ENCODE data around the gene ROBO2.

Gene ROBO2

DNA sequence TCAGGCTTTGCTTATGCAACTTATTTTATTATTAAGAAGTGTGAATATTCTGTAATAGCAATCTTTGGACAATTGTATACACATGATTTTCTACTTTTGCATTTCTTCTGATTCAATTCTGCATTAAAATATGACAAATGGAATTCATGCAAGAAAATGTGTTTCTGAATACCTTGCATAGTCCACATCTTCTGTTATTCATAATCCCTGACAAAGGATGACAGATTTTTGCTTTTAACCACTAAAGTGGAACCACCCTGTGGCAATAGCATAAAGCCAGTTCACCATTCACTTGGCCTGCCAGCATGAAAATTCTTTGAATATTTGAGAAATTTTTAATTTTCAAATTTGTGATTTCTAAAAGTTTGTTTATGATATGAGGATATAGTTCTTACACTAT is 397.0 kb downstream of the ROBO2 start:
- no peak for DNase-seq (ENCODE audit: low read depth)
- TF ChIP-seq, protein P1, sequence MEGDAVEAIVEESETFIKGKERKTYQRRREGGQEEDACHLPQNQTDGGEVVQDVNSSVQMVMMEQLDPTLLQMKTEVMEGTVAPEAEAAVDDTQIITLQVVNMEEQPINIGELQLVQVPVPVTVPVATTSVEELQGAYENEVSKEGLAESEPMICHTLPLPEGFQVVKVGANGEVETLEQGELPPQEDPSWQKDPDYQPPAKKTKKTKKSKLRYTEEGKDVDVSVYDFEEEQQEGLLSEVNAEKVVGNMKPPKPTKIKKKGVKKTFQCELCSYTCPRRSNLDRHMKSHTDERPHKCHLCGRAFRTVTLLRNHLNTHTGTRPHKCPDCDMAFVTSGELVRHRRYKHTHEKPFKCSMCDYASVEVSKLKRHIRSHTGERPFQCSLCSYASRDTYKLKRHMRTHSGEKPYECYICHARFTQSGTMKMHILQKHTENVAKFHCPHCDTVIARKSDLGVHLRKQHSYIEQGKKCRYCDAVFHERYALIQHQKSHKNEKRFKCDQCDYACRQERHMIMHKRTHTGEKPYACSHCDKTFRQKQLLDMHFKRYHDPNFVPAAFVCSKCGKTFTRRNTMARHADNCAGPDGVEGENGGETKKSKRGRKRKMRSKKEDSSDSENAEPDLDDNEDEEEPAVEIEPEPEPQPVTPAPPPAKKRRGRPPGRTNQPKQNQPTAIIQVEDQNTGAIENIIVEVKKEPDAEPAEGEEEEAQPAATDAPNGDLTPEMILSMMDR (IDR thresholded peaks at IDR 0.05; ENCODE audit: low read length, missing control alignments): no peak

DNA sequence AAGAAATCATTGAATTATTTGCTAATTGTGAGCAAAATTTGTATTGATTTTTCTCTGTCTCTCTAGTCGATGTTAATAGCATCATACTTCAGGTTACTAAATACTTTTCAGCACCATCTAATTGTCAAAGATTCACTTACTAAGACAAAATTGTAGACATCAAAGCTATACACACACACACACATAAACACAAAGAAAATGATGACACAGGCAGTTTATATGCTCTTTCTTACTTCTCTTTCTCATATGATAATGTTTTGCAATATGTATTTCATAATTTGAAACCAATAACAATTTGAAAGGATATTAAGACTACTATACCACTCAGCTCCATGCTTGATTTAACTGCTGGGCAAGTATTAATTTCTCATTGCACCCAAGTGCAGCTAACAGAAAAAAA is 406.2 kb downstream of the ROBO2 start:
- TF ChIP-seq, protein P1 (IDR thresholded peaks at IDR 0.05; ENCODE audit: low read length, missing control alignments): no peak
- DNase-seq (ENCODE audit: low read depth): no peak
- H3K4me3 ChIP-seq (replicated peaks; ENCODE audit: low read depth, low read length): no peak overlapping the region

More for the DNA sequence above, 397.0 kb downstream of the ROBO2 start:
- H3K4me3 ChIP-seq (replicated peaks; ENCODE audit: low read depth, low read length): no peak overlapping the region

DNA sequence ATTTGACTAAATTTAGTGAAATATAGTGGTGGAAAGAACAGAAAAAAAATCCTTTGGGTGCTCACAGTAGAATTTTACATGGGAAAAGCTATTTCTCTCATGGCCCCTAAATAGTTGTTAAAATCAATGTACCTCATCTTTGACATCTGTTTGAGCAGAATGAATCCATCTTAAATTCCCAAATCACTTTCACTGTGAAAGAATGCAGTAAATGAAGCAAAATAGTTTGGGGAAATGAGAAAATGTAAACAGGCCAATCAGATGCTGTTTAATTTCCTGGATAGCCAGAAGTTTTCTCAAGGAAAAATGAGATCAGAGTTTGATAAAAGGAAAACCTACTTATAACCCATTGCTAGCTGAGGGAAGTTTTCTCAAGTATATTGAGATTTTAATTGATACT is 406.9 kb downstream of the ROBO2 start:
- no peak overlapping the region for H3K4me3 ChIP-seq (replicated peaks; ENCODE audit: low read depth, low read length)
- TF ChIP-seq, protein P1 (IDR thresholded peaks at IDR 0.05; ENCODE audit: low read length, missing control alignments): no peak

DNA sequence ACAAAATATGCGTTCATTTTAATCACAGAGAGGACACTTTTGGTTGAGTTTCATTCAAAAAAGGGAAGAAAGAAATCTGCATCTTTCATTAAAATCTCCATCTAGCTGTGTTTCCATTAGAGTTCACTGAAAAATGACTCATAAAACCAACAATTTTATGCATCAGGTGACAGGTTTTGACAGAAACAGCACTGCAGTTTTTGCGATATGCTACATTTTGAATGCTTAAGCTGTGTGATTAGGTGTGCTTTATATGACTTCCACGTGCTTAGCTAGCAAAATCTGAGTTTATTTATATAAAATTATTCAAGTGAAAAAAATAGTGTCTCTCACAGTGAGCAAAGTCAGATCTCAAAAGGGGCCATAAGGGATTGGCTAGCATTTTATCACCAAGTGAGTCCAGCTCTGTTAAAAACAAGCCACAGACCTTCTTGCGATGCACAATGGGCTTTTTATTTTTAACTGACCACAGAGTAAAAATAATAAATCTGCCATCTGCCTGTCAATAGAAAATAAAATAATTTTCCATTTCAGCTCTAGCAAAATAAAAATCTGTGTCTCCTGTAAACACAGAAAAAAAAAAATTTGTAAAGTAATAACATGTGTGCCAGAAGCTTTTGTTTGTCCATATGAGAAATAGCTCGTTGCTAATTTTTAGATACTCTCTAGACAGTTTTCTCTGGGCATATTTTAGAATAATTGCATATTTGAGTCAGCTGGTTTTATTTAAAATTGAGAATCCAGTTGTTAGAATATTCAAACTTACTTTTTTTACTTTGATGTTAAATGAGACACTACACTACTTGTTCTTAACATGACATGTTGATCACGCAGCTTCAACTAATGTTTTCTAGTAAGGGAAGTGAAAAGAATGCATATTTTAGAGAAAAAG is 409.8 kb downstream of the ROBO2 start:
- DNase-seq (ENCODE audit: low read depth): no peak
- TF ChIP-seq, protein P1 (IDR thresholded peaks at IDR 0.05; ENCODE audit: low read length, missing control alignments): no peak
- no peak overlapping the region for H3K4me3 ChIP-seq (replicated peaks; ENCODE audit: low read depth, low read length)

More for the DNA sequence above, 406.9 kb downstream of the ROBO2 start:
- DNase-seq (ENCODE audit: low read depth): no peak

DNA sequence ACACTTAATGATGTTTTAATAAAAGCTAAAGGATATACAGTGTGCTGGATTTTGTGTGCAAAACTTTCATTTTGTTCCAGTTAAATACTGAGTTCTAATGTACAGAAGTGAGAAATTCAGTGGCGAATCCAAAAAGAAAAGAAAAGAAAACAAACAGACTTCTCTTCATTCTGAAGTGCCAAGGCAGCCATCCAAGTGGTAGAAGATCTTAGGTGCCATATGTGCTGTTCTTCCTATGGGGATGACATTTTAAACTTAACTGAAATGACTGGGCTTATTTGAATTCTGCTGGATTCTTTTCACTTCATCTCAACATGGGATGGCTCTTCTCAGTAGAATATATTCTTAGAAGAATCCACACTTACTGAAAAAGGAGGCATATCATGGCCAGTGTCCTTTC is 416.5 kb downstream of the ROBO2 start:
- no peak overlapping the region for H3K4me3 ChIP-seq (replicated peaks; ENCODE audit: low read depth, low read length)
- no peak for DNase-seq (ENCODE audit: low read depth)
- TF ChIP-seq, protein P1 (IDR thresholded peaks at IDR 0.05; ENCODE audit: low read length, missing control alignments): no peak

DNA sequence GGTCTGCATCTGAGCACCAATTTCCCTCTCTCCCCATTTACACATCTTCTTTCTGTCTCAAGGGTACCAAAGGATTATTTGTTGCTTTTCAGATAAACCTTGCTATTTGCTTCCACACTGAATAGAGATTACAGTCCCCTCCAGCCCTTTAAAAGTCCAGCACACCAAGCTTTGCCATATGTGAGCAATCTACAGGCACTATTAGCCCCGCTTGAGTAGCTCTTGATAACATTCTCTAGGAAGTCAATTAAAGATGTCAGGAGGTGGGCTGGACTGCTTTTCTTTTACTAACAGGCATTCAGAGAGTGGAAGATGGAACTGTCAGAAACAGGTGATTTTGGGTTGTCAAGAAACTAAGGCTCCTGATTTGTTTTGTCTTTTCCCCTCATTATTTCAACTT is 417.0 kb downstream of the ROBO2 start:
- TF ChIP-seq, protein P1 (IDR thresholded peaks at IDR 0.05; ENCODE audit: low read length, missing control alignments): no peak
- no peak overlapping the region for H3K4me3 ChIP-seq (replicated peaks; ENCODE audit: low read depth, low read length)
- no peak for DNase-seq (ENCODE audit: low read depth)

DNA sequence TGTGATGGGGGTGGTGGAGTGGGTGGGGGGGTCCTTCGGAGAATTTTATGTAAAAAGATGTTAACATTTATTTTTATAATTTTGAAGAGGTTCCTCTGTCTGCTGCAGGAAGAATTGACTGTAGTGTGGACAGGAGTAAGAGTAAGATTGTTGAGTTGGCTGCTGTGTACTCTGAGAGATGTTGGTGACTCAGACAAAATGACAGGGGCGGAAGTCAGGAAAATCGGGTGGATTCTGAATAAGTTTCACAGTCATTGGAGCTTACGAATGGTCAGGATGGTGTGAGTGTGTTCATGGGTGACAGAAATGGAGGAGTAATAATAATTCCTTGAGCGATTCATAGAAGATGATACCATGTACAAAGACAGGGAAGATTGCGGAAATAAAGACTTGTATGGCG is 420.0 kb downstream of the ROBO2 start:
- no peak overlapping the region for H3K4me3 ChIP-seq (replicated peaks; ENCODE audit: low read depth, low read length)
- no peak for DNase-seq (ENCODE audit: low read depth)
- TF ChIP-seq, protein P1 (IDR thresholded peaks at IDR 0.05; ENCODE audit: low read length, missing control alignments): no peak

Data from fibroblast of pulmonary artery (primary cell).